ENCODE results near the gene CEP250. TPM values are rescaled to one million over a fixed set of nuclear protein-coding genes. Genes with fewer than 3 reads are reported as not detected.

The CEP250 gene
- total and polyA plus RNA-seq, 2 of the 4 experiments (the other 2 are of a cell fraction) = 22.7 to 35.1 TPM

DNA sequence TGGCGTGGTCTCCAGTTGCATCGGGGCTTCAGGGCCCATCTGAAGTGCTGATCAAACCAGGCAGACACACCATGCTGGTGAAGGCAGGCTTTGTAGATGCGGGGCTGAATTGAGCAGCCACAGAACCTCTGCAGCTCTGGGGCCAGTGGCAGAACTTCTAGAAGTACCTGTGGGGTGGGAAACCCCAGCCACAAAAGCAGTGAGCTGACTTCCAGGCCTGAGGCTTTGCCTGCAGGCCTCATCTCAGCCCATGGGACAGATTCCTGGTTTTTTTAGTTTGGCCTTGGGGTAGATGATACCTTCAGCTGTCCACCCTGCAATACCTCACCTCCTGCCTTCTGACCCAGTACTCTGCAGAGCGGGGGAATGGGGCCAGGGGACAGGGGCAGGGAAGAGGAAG is 59.9 kb downstream of the CEP250 start:
- no TSS peak for BruUV-seq (replicated peaks)
- Histone ChIP-seq H3K4me3 (ENCODE audit: insufficient read depth, low read depth, low read length) (no peak overlapping the region), H3K79me1 (ENCODE audit: low read depth in 1 of 2, low read length in 2 of 2) (peaks cover 0 to 9% of the 10 kb centered on the region in 2 experiments; a peak in 1 of 4 replicates), H4K91ac (ENCODE audit: insufficient read depth, low read depth, low read length) (no peak overlapping the region), H4K5ac (ENCODE audit: low read depth, low read length) (no peak overlapping the region), H2BK15ac (ENCODE audit: low read depth, low read length) (no peak overlapping the region), H3K9ac (ENCODE audit: low read depth, low read length) (no peak overlapping the region), H3K4me1 (ENCODE audit: control insufficient read depth, insufficient read depth, low read length) (peaks cover 11% of the 10 kb centered on the region), H2AFZ (replicated peaks; ENCODE audit: low read length, poor library complexity) (peak overlapping the region; percentile 33), H3K9me3 (ENCODE audit: control insufficient read depth, insufficient read depth, low read length) (no peaks in the 10 kb centered on the region), H3K9me1 (ENCODE audit: insufficient read depth, low read length) (peaks cover 15% of the 10 kb centered on the region), H3K56ac (ENCODE audit: extremely low read depth, insufficient read depth, low read length) (no peak overlapping the region), H3K27ac (ENCODE audit: insufficient read depth, low read length) (no peak overlapping the region), H3K23ac (ENCODE audit: low read depth, low read length) (no peak overlapping the region), H3K4ac (ENCODE audit: low read depth, low read length) (no peak overlapping the region), H3K14ac (replicated peaks; ENCODE audit: low read depth, low read length) (no peak overlapping the region), H2AK9ac (replicated peaks; ENCODE audit: low read depth, low read length, poor library complexity) (no peak overlapping the region), H2BK120ac (ENCODE audit: low read depth, low read length) (no peak overlapping the region), H2AK5ac (ENCODE audit: low read depth, low read length) (no peak overlapping the region), H3K4me2 (ENCODE audit: low read depth, low read length) (no peak overlapping the region), H3K36me3 (ENCODE audit: control insufficient read depth, insufficient read depth, low read length) (peaks cover 22% of the 10 kb centered on the region), H2BK20ac (ENCODE audit: low read depth, low read length) (no peak overlapping the region), H3K18ac (ENCODE audit: low read depth, low read length) (no peak overlapping the region), H3K27me3 (ENCODE audit: control insufficient read depth, insufficient read depth, low read length) (no peaks in the 10 kb centered on the region), H2BK5ac (ENCODE audit: low read depth, low read length, poor library complexity, severe bottlenecking) (no peak overlapping the region), H4K8ac (ENCODE audit: low read depth in 2 of 2, low read length in 2 of 2) (no peak overlapping the region), H4K20me1 (ENCODE audit: insufficient read depth, low read length) (peaks cover 22% of the 10 kb centered on the region; the same call in 1 of the 2 replicates)
- dilution Hi-C loops (cut with HindIII; ENCODE audit: low sequenced_read_pairs, unreplicated experiment) (no loop called here), intact Hi-C loops (cut with micrococcal nuclease) (loop anchor here (10.0 kb wide), 1 partner anchor 99 kb away; the partner anchor contains the start of gene SPAG4), in situ Hi-C loops (cut with MboI; ENCODE audit: low sequenced_read_pairs) (loop anchor here (25.0 kb wide), 1 partner anchor 397 kb away; no protein-coding TSS in a partner anchor)
- DNase-seq (no peak), ATAC-seq (ENCODE audit: low read depth) (no peak)
- ChIA-PET POLR2A (ENCODE audit: unreplicated experiment) (interaction anchor here (0.6 kb wide), 1 partner anchor 650 kb away, joined by 3 read pairs; no protein-coding TSS in a partner anchor), CTCF (no interaction called here)
- WGBS, 2 experiments (ENCODE audit: extremely low coverage in 2 of 2, insufficient read length in 1 of 2) = 92% methylated on average over 2 of the region's 4 CpGs; no CpG with 5 or more reads in 1 of the 2 experiments
- no peak for TF ChIP-seq FOS (IDR thresholded peaks at IDR 0.05; ENCODE audit: low read depth, low read length)
- no peak for TF ChIP-seq MAZ (IDR thresholded peaks at IDR 0.05; ENCODE audit: borderline replicate concordance, low read depth, low read length)
- no peak for TF ChIP-seq CEBPB (IDR thresholded peaks at IDR 0.05; ENCODE audit: low read depth, low read length)
- no peak for TF ChIP-seq MXI1 (IDR thresholded peaks at IDR 0.05; ENCODE audit: borderline replicate concordance, low read depth, low read length)
- no peak for TF ChIP-seq BHLHE40 (IDR thresholded peaks at IDR 0.05; ENCODE audit: low read depth, low read length)
- TF ChIP-seq NFE2L2 (IDR thresholded peaks at IDR 0.05; ENCODE audit: low read depth, low read length) = no peak
- TF ChIP-seq CHD1 (IDR thresholded peaks at IDR 0.05; ENCODE audit: low read depth, low read length) = no peak
- no peak for TF ChIP-seq MAFK (IDR thresholded peaks at IDR 0.05; ENCODE audit: low read depth, low read length)
- TF ChIP-seq, protein P1, sequence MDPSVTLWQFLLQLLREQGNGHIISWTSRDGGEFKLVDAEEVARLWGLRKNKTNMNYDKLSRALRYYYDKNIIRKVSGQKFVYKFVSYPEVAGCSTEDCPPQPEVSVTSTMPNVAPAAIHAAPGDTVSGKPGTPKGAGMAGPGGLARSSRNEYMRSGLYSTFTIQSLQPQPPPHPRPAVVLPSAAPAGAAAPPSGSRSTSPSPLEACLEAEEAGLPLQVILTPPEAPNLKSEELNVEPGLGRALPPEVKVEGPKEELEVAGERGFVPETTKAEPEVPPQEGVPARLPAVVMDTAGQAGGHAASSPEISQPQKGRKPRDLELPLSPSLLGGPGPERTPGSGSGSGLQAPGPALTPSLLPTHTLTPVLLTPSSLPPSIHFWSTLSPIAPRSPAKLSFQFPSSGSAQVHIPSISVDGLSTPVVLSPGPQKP (IDR thresholded peaks at IDR 0.05; ENCODE audit: borderline replicate concordance, low read depth, low read length) = no peak
- TF ChIP-seq, protein P2, sequence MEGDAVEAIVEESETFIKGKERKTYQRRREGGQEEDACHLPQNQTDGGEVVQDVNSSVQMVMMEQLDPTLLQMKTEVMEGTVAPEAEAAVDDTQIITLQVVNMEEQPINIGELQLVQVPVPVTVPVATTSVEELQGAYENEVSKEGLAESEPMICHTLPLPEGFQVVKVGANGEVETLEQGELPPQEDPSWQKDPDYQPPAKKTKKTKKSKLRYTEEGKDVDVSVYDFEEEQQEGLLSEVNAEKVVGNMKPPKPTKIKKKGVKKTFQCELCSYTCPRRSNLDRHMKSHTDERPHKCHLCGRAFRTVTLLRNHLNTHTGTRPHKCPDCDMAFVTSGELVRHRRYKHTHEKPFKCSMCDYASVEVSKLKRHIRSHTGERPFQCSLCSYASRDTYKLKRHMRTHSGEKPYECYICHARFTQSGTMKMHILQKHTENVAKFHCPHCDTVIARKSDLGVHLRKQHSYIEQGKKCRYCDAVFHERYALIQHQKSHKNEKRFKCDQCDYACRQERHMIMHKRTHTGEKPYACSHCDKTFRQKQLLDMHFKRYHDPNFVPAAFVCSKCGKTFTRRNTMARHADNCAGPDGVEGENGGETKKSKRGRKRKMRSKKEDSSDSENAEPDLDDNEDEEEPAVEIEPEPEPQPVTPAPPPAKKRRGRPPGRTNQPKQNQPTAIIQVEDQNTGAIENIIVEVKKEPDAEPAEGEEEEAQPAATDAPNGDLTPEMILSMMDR (conservative IDR thresholded peaks at IDR 0.05; ENCODE audit: low read depth, low read length) = no peak
- TF ChIP-seq, protein P3, sequence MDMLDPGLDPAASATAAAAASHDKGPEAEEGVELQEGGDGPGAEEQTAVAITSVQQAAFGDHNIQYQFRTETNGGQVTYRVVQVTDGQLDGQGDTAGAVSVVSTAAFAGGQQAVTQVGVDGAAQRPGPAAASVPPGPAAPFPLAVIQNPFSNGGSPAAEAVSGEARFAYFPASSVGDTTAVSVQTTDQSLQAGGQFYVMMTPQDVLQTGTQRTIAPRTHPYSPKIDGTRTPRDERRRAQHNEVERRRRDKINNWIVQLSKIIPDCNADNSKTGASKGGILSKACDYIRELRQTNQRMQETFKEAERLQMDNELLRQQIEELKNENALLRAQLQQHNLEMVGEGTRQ (IDR thresholded peaks at IDR 0.05; ENCODE audit: low read depth, low read length) = no peak
- TF ChIP-seq RCOR1 (IDR thresholded peaks at IDR 0.05; ENCODE audit: insufficient replicate concordance, low read length) = no peak
- TF ChIP-seq POLR2A (IDR thresholded peaks at IDR 0.05; ENCODE audit: low read depth, low read length) = no peak
- TF ChIP-seq RAD21 (IDR thresholded peaks at IDR 0.05; ENCODE audit: low read length) = no peak
- TF ChIP-seq RFX5 (IDR thresholded peaks at IDR 0.05; ENCODE audit: low read depth, low read length) = no peak
- no peak for TF ChIP-seq SMC3 (IDR thresholded peaks at IDR 0.05; ENCODE audit: low read depth, low read length)
